ENCODE measurements around the gene SLC24A3.

DNA sequence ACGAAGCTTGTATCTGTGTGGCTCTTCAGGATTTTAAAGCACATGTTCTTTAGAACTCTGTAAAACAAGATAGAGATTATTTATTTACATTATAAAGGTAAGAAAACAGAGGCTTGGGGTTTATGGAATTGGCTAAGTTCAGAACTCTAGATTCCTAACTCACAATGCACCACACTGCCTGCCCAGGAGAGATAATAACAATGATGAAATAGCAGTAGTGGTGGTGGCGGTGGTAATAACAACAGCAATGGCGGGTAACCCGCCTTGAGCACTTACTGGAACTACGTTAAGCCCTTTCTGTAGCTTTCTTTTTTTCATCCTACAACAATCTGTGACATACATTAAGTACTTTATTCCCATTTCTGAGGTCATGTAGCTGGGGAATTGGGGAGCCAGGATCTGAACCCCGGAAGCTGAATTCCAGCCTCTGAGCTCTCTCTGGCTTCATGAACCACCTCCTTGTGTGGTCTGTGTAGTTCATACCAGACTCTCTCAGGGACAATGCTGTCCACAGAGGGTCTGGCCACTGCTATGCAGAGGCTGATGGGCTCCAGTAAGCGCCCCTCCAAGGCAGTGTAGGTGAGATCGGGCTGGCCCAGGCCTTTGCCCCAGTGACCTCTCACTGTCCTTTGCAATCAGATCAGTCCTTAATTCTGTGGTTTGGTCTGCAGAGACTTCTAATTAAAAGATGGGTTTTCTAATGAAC lies 260.9 kb downstream of the SLC24A3 start:
- TF ChIP-seq, protein P1, sequence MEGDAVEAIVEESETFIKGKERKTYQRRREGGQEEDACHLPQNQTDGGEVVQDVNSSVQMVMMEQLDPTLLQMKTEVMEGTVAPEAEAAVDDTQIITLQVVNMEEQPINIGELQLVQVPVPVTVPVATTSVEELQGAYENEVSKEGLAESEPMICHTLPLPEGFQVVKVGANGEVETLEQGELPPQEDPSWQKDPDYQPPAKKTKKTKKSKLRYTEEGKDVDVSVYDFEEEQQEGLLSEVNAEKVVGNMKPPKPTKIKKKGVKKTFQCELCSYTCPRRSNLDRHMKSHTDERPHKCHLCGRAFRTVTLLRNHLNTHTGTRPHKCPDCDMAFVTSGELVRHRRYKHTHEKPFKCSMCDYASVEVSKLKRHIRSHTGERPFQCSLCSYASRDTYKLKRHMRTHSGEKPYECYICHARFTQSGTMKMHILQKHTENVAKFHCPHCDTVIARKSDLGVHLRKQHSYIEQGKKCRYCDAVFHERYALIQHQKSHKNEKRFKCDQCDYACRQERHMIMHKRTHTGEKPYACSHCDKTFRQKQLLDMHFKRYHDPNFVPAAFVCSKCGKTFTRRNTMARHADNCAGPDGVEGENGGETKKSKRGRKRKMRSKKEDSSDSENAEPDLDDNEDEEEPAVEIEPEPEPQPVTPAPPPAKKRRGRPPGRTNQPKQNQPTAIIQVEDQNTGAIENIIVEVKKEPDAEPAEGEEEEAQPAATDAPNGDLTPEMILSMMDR (optimal IDR thresholded peaks at IDR 0.05 in 1 of 3, IDR thresholded peaks at IDR 0.05 in 1 of 3, conservative IDR thresholded peaks at IDR 0.05 in 1 of 3; ENCODE audit: extremely low read depth in 1 of 3, insufficient read depth in 2 of 3, low read length in 3 of 3), result no peak
- TF ChIP-seq EZH2 (IDR thresholded peaks at IDR 0.05; ENCODE audit: low read length), result no peak
